T-helper 1 cell treated with Interleukin-12 subunit alpha and Interleukin-12 subunit beta and Interleukin-4 antibody, amounts not matched to agents 30 μg/mL and 1 μg/mL, for 36 hours (primary cell): ENCODE results near the gene SCAND1.

Source experiments
- H3K27ac Mint-ChIP-seq: one replicate; pipeline ENCODE4 v1.8.0; 2021; ENCODE audit warnings: mild to moderate bottlenecking, mixed read lengths
- H3K27me3 Mint-ChIP-seq: one replicate; pipeline ENCODE4 v1.8.0; 2021; ENCODE audit warnings: low read depth, mixed read lengths
- H3K36me3 Mint-ChIP-seq: one replicate; pipeline ENCODE4 v1.8.0; 2021; ENCODE audit warnings: low read depth, mixed read lengths
- H3K4me1 Mint-ChIP-seq: one replicate; pipeline ENCODE4 v1.8.0; 2021; ENCODE audit warnings: low read depth, mixed read lengths
- H3K4me3 Mint-ChIP-seq: one replicate; pipeline ENCODE4 v1.8.0; 2021; ENCODE audit warnings: mild to moderate bottlenecking, moderate library complexity, mixed read lengths
- H3K9me3 Mint-ChIP-seq: one replicate; pipeline ENCODE4 v1.8.0; 2021; ENCODE audit warnings: mixed read lengths

The SCAND1 gene

GRCh38 chr20:35904982-35905663 is 49.2 kb downstream of the SCAND1 start:
- peaks cover 30% of the 10 kb centered on the region for H3K36me3 Mint-ChIP-seq
- H3K27me3 Mint-ChIP-seq = no peaks in the 10 kb centered on the region
- peaks cover 16% of the 10 kb centered on the region for H3K4me1 Mint-ChIP-seq
- H3K9me3 Mint-ChIP-seq = no peaks in the 10 kb centered on the region
- H3K4me3 Mint-ChIP-seq = no peak overlapping the region
- H3K27ac Mint-ChIP-seq = no peak overlapping the region

DNA sequence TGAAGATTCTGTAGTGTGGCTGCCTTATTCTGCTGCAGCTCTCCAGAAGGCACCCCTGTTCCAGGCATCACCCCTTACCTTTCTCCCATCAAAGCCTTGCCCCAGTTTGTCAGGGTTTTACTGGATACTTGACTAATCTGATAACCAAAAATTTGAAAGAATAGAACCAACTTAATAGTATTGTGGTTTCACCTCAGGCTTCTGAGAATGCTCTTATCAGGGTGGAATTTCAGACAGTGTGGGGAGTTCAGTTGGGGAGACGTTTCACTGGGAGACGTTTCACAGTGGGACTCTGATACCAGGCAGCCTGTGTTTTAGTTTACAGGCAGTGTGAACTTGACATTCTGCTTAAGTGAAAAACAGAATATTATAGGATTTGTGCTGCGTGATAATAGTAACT is 50.5 kb downstream of the SCAND1 start:
- Mint-ChIP-seq H3K27me3 (no peaks in the 10 kb centered on the region), H3K27ac (no peak overlapping the region), H3K36me3 (peaks cover 30% of the 10 kb centered on the region), H3K4me3 (no peak overlapping the region), H3K4me1 (peaks cover 9% of the 10 kb centered on the region), H3K9me3 (no peaks in the 10 kb centered on the region)
